ENCODE data around the gene ERLEC1. TPM values are rescaled to one million over a fixed set of nuclear protein-coding genes. Genes with fewer than 3 reads are reported as not detected.

The ERLEC1 gene
- total and polyA plus RNA-seq, 2 of the 4 experiments (the other 2 are of a cell fraction): 40.3 to 53.4 TPM

DNA sequence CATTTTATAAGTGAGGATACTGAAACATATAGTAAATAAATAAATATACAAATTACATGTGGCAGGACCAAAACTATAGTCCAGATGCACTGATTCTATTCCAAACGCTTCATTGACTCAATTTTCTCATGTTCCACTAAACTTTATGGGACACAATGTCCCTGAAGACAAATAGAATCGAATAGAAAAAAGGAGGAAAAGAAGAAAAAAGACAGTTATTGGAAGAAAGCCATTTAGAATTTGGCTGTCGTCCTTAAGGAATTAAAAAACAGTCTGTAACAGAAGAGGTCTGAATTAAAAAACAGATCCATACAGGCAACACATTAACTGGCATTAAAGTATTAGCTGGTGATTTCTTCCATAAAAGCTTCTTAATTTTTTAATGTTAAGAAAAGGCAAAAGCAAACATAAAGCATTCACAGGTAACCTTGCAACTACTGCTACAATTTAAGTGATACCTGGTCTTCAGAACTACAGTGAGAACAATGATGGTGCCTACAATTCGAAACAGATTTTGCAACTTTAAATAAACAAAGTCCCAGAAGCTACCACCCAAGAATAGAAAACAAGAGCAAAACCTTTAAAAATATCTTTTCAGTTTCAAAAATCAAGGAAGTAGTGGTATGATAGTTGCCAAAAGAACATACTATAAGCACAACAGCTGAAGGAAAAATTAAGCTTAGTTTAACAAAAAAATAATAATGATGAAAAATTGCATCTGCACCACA is 36.6 kb upstream of the ERLEC1 start:
- no peak overlapping the region for H3K18ac ChIP-seq (ENCODE audit: low read depth, low read length)
- H3K27me3 ChIP-seq (ENCODE audit: control insufficient read depth, insufficient read depth, low read length): no peaks in the 10 kb centered on the region
- no peak overlapping the region for H2AFZ ChIP-seq (replicated peaks; ENCODE audit: low read length, poor library complexity)
- ATAC-seq (ENCODE audit: low read depth) (no peak), DNase-seq (no peak)
- no peak overlapping the region for H2BK5ac ChIP-seq (ENCODE audit: low read depth, low read length, poor library complexity, severe bottlenecking)
- ChIA-PET CTCF (no interaction called here), POLR2A (ENCODE audit: unreplicated experiment) (no interaction called here)
- H3K14ac ChIP-seq (replicated peaks; ENCODE audit: low read depth, low read length): no peak overlapping the region
- dilution Hi-C loops (cut with HindIII; ENCODE audit: low sequenced_read_pairs, unreplicated experiment) (no loop called here), intact Hi-C loops (cut with micrococcal nuclease) (no loop called here), in situ Hi-C loops (cut with MboI; ENCODE audit: low sequenced_read_pairs) (no loop called here)
- H4K8ac ChIP-seq (ENCODE audit: low read depth in 2 of 2, low read length in 2 of 2): no peak overlapping the region
- no peak overlapping the region for H3K4me2 ChIP-seq (ENCODE audit: low read depth, low read length)
- no peak overlapping the region for H2AK5ac ChIP-seq (ENCODE audit: low read depth, low read length)
- H2BK120ac ChIP-seq (ENCODE audit: low read depth, low read length): no peak overlapping the region
- peaks cover 0 to 9% of the 10 kb centered on the region in 2 experiments; a peak in 2 of 4 replicates for H3K79me1 ChIP-seq (ENCODE audit: low read depth in 1 of 2, low read length in 2 of 2)
- no peak overlapping the region for H3K9ac ChIP-seq (ENCODE audit: low read depth, low read length)
- TF ChIP-seq NFE2L2 (IDR thresholded peaks at IDR 0.05; ENCODE audit: low read depth, low read length): no peak
- no peak for TF ChIP-seq MAZ (IDR thresholded peaks at IDR 0.05; ENCODE audit: borderline replicate concordance, low read depth, low read length)
- TF ChIP-seq FOS (IDR thresholded peaks at IDR 0.05; ENCODE audit: low read depth, low read length): no peak
- no peak for TF ChIP-seq RAD21 (IDR thresholded peaks at IDR 0.05; ENCODE audit: low read length)
- no peak for TF ChIP-seq RFX5 (IDR thresholded peaks at IDR 0.05; ENCODE audit: low read depth, low read length)
- TF ChIP-seq, protein P1, sequence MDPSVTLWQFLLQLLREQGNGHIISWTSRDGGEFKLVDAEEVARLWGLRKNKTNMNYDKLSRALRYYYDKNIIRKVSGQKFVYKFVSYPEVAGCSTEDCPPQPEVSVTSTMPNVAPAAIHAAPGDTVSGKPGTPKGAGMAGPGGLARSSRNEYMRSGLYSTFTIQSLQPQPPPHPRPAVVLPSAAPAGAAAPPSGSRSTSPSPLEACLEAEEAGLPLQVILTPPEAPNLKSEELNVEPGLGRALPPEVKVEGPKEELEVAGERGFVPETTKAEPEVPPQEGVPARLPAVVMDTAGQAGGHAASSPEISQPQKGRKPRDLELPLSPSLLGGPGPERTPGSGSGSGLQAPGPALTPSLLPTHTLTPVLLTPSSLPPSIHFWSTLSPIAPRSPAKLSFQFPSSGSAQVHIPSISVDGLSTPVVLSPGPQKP (IDR thresholded peaks at IDR 0.05; ENCODE audit: borderline replicate concordance, low read depth, low read length): no peak
- TF ChIP-seq CEBPB (IDR thresholded peaks at IDR 0.05; ENCODE audit: low read depth, low read length): no peak
- TF ChIP-seq MXI1 (IDR thresholded peaks at IDR 0.05; ENCODE audit: borderline replicate concordance, low read depth, low read length): no peak
- TF ChIP-seq CHD1 (IDR thresholded peaks at IDR 0.05; ENCODE audit: low read depth, low read length): no peak
- TF ChIP-seq BHLHE40 (IDR thresholded peaks at IDR 0.05; ENCODE audit: low read depth, low read length): no peak
- TF ChIP-seq, protein P2, sequence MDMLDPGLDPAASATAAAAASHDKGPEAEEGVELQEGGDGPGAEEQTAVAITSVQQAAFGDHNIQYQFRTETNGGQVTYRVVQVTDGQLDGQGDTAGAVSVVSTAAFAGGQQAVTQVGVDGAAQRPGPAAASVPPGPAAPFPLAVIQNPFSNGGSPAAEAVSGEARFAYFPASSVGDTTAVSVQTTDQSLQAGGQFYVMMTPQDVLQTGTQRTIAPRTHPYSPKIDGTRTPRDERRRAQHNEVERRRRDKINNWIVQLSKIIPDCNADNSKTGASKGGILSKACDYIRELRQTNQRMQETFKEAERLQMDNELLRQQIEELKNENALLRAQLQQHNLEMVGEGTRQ (IDR thresholded peaks at IDR 0.05; ENCODE audit: low read depth, low read length): no peak
- TF ChIP-seq POLR2A (IDR thresholded peaks at IDR 0.05; ENCODE audit: low read depth, low read length): no peak
- TF ChIP-seq SMC3 (IDR thresholded peaks at IDR 0.05; ENCODE audit: low read depth, low read length): no peak
- TF ChIP-seq MAFK (IDR thresholded peaks at IDR 0.05; ENCODE audit: low read depth, low read length): no peak
- no peak overlapping the region for H2BK20ac ChIP-seq (ENCODE audit: low read depth, low read length)
- peaks cover 6% of the 10 kb centered on the region; the same call in 1 of the 2 replicates for H3K36me3 ChIP-seq (ENCODE audit: control insufficient read depth, insufficient read depth, low read length)
- no peaks in the 10 kb centered on the region for H3K4me1 ChIP-seq (ENCODE audit: control insufficient read depth, insufficient read depth, low read length)
- WGBS, 2 experiments (ENCODE audit: extremely low coverage in 2 of 2, insufficient read length in 1 of 2): no CpG with 5 or more reads among the region's 4 CpGs
- H3K4me3 ChIP-seq (ENCODE audit: insufficient read depth, low read depth, low read length): no peak overlapping the region
- H2BK15ac ChIP-seq (ENCODE audit: low read depth, low read length): no peak overlapping the region
- no peak overlapping the region for H4K5ac ChIP-seq (ENCODE audit: low read depth, low read length)
- no peaks in the 10 kb centered on the region for H3K9me3 ChIP-seq (ENCODE audit: control insufficient read depth, insufficient read depth, low read length)
- H3K23ac ChIP-seq (ENCODE audit: low read depth, low read length): no peak overlapping the region
- no peak overlapping the region for H2AK9ac ChIP-seq (replicated peaks; ENCODE audit: low read depth, low read length, poor library complexity)
- BruUV-seq (replicated peaks): no TSS peak
- no peak overlapping the region for H4K91ac ChIP-seq (ENCODE audit: insufficient read depth, low read depth, low read length)
- H3K27ac ChIP-seq (ENCODE audit: insufficient read depth, low read length): no peak overlapping the region
- peaks cover 4% of the 10 kb centered on the region; the same call in 1 of the 2 replicates for H3K9me1 ChIP-seq (ENCODE audit: insufficient read depth, low read length)
- no peaks in the 10 kb centered on the region for H4K20me1 ChIP-seq (ENCODE audit: insufficient read depth, low read length)
- H3K4ac ChIP-seq (ENCODE audit: low read depth, low read length): no peak overlapping the region
- H3K56ac ChIP-seq (ENCODE audit: extremely low read depth, insufficient read depth, low read length): no peak overlapping the region
